ENCODE data around the gene DZIP1L. TPM values are rescaled to one million over a fixed set of nuclear protein-coding genes. Genes with fewer than 3 reads are reported as not detected.

Gene DZIP1L, protein sequence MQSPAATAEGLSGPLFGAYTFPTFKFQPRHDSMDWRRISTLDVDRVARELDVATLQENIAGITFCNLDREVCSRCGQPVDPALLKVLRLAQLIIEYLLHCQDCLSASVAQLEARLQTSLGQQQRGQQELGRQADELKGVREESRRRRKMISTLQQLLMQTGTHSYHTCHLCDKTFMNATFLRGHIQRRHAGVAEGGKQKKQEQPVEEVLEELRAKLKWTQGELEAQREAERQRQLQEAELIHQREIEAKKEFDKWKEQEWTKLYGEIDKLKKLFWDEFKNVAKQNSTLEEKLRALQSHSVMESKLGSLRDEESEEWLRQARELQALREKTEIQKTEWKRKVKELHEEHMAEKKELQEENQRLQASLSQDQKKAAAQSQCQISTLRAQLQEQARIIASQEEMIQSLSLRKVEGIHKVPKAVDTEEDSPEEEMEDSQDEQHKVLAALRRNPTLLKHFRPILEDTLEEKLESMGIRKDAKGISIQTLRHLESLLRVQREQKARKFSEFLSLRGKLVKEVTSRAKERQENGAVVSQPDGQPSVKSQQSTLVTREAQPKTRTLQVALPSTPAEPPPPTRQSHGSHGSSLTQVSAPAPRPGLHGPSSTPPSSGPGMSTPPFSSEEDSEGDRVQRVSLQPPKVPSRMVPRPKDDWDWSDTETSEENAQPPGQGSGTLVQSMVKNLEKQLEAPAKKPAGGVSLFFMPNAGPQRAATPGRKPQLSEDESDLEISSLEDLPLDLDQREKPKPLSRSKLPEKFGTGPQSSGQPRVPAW
- 26.3 and 34.2 TPM in 2 replicates for total RNA-seq

DNA sequence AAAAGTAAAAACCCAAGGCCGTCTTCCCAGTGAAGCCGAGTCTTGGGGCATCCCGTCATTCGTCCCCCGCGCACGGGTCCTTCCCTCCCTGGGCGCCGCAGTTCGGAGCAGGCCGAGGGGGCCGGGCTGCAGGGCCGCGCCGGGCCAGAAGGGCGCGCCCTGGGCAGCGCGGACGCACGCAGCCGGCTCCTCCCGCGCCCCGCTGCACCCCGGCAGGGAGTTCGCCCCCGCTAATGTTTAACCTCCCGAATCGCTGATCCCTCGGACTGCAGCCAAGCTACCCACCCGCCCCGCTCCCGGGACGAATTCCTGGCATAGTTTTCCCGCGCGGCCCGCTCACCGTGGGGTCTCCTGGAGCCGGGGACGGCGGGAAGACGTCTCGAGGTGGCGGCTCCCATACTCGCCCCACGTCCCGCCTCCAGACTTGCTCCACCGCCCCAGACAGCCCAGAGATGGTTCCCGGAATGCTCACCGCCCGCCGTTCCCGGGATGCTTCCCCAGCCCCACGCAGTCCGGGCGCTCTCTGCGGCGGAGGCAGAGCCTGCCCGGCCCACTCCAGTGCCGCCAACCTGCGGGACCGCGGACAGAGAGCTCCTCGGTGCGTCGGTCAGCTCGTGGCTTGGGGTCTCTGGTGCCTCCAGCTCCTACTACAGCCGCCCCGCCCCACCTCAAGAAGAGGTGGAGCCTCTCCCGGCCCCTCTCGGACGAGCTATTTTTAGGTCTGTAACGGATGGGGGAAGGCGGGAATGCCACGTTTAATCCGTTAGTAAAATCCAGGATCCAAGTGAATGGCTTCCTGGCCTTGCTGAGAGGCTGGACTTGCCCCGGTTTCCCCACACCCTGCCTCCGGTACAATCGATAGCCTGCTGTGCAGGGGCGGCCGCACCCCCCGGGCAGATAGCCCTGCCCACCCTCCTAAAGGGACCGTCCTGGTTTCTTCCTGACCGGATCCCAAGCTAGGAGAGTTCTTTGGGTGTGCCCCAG, at the start of gene DZIP1L:
TSS of gene DZIP1L (minus strand) at position 621 of the 984 bp plus-strand sequence. CDS start 11,637 bp downstream, outside the sequence.

DNA sequence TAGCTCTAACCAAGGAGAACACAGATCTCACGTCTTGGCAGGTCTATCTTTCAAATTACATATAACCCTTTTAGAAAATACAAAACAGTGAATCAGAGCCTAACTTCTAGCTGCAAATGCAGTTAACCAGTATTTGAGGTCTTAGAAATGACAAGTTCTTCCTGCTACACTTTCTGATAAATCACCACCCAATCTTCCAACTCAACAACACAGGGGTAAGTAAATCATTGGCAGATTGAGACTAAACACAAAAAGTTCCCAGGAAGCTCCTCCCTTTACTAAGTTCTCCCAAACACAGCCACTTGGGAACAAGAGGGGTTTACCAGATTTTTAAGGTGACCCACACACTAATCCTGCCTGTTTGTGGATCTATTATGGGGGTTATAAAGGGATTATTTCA, 16.8 kb upstream of the DZIP1L start, which contains the start of gene A4GNT:
TSS of gene A4GNT (minus strand) at position 152 of the 400 bp plus-strand sequence. CDS start 1,134 bp downstream, outside the sequence.

Other genes with a start within 250 kb of the DZIP1L start
- gene CLDN18, start 105.4 kb downstream of the DZIP1L start, total RNA-seq, result under 0.01 TPM in 1 of 2 replicates, not detected in the other
- not detected in 2 replicates for gene A4GNT, start 16.8 kb upstream of the DZIP1L start, total RNA-seq
- gene DBR1, start 59.3 kb upstream of the DZIP1L start, total RNA-seq, result 14.4 and 20.8 TPM in 2 replicates
- gene ARMC8, start 71.7 kb upstream of the DZIP1L start, total RNA-seq, result 51.5 and 61.0 TPM in 2 replicates
- gene NME9, start 214.2 kb upstream of the DZIP1L start, total RNA-seq, result 0.29 TPM in 1 of 2 replicates, not detected in the other
- gene MRAS, start 233.0 kb upstream of the DZIP1L start, total RNA-seq, result 20.1 and 52.4 TPM in 2 replicates

Measured in smooth muscle cell of trachea (primary cell).